Stomach (tissue), 4 donors: Measurements from ENCODE around the gene EHD4.

Source experiments
- EP300 ChIP-seq: sonication (generic); formaldehyde crosslinking; IDR thresholded peaks from one replicate; pipeline ENCODE4 v1.6.1; 2017; ENCODE audit warnings: antibody characterized with exemption
- POLR2A ChIP-seq, 4 donors: fragments of 450-650 bp; IDR thresholded peaks; one replicate each; pipeline ENCODE4 v1.6.1; 2016; ENCODE audit warnings: antibody characterized with exemption in 4 of 4, control low read depth in 2 of 4, mild to moderate bottlenecking in 1 of 4, moderate library complexity in 1 of 4
- TF ChIP-seq, protein P1 (sequence below), 7 experiments: fragments of 450-650 bp in 4 of 7; fragments of 200-600 bp in 3 of 7; sonication (generic) in 3 of 7; IDR thresholded peaks; one replicate each; pipeline ENCODE4 v1.5.1; 2016 to 2019; ENCODE audit warnings: antibody characterized with exemption in 7 of 7, control low read depth in 2 of 7, mild to moderate bottlenecking in 1 of 7

DNA sequence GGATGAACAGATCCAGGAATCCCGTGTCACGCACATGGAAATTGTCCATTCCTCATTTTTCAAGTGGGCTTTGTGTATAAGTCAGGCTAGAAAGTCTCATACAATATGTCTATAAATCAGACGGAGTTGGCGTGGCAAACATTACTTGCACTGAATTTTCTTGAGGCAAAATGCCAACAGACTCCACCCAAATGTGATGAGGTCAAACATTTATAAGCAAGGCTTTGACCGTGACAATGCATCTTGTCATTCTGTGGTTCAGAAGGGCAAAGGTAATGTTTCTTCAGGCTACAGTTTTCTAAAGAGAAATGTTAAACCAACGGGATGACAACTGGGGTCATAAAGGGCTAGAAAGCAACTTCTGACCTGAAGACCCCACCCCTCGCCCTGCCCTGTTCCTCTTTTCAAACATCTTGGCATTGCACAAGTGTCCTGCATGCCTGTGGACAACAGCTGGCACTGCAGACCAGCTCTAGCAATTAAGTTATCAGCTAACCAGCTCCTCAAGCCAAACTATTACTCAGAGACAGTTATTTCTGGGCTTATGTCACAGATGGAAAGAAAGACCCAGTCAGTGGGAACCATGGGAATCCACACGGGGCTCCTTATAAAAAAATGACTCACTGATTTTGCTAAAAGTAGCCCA lies 42.0 kb downstream of the EHD4 start:
- TF ChIP-seq, protein P1, sequence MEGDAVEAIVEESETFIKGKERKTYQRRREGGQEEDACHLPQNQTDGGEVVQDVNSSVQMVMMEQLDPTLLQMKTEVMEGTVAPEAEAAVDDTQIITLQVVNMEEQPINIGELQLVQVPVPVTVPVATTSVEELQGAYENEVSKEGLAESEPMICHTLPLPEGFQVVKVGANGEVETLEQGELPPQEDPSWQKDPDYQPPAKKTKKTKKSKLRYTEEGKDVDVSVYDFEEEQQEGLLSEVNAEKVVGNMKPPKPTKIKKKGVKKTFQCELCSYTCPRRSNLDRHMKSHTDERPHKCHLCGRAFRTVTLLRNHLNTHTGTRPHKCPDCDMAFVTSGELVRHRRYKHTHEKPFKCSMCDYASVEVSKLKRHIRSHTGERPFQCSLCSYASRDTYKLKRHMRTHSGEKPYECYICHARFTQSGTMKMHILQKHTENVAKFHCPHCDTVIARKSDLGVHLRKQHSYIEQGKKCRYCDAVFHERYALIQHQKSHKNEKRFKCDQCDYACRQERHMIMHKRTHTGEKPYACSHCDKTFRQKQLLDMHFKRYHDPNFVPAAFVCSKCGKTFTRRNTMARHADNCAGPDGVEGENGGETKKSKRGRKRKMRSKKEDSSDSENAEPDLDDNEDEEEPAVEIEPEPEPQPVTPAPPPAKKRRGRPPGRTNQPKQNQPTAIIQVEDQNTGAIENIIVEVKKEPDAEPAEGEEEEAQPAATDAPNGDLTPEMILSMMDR (IDR thresholded peaks at IDR 0.05): no peak
- no peak for TF ChIP-seq POLR2A (IDR thresholded peaks at IDR 0.05)
- TF ChIP-seq EP300: no peak
